GM12873 (cell line): Measurements from ENCODE around the gene PIK3R6.

Source experiments
- TF ChIP-seq, protein P1 (sequence below): IDR thresholded peaks from 2 replicates; pipeline ENCODE4 v1.5.1; 2012; ENCODE audit warnings: low read depth, mild to moderate bottlenecking, moderate library complexity, low read length, control low read depth; ENCODE audit not compliant: insufficient read depth; ENCODE audit errors: missing control alignments

PIK3R6 gene

DNA sequence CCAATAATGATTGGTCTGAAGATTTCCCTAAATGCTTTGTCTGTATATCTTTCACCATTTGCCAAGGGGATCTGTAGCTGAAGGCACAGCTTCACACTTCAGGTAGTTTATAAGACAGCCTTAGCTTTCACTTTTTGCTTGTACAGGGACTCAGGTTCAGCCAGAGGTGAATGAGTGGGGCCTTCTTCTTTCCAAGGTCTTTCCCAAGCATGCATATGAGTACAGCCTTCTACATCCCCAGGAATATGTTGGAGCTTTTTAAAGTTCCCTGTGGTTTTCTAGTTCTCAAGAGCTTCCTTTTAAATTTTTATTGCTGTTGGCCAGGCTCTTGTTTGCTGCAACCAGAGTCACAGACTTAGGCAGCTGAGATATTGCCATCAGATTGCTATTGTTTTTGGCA, 91.2 kb downstream of the PIK3R6 start:
- TF ChIP-seq, protein P1, sequence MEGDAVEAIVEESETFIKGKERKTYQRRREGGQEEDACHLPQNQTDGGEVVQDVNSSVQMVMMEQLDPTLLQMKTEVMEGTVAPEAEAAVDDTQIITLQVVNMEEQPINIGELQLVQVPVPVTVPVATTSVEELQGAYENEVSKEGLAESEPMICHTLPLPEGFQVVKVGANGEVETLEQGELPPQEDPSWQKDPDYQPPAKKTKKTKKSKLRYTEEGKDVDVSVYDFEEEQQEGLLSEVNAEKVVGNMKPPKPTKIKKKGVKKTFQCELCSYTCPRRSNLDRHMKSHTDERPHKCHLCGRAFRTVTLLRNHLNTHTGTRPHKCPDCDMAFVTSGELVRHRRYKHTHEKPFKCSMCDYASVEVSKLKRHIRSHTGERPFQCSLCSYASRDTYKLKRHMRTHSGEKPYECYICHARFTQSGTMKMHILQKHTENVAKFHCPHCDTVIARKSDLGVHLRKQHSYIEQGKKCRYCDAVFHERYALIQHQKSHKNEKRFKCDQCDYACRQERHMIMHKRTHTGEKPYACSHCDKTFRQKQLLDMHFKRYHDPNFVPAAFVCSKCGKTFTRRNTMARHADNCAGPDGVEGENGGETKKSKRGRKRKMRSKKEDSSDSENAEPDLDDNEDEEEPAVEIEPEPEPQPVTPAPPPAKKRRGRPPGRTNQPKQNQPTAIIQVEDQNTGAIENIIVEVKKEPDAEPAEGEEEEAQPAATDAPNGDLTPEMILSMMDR: no peak

DNA sequence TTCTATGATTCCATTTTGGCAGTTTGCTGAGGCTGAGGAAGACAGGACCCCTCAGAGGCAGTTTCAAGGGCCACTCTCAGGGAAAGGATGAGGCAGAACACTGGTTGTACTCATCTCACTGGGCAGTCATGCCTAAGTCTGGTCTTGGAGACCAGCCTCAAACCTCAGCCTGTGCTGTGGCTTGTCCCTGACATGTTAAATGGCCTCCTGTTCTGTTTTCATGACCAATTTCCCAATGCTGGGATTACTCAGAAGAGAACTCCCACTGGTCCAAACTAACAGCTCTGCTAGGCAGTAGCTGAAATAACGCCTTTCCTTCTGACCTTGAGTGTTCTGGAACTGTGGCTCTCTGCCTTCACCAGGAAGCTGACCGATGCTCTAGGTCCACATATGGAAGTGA, 100.7 kb downstream of the PIK3R6 start:
- TF ChIP-seq, protein P1: no peak

DNA sequence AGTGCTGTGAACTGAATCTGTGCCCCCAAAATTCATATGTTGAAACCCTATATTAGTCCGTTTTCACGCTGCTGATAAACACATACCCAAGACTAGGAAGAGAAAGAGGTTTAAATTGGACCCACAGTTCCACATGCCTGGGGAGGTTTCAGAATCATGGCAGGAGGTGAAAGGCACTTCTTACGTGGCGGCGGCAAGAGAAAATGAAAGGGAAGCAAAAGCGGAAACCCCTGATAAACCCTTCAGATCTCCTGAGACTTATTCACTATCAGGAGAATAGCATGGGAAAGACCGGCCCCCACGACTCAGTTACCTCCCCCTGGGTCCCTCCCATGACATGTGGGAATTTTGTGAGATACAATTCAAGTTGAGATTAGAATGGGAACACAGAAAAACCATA, 105.5 kb downstream of the PIK3R6 start:
- TF ChIP-seq, protein P1: no peak

DNA sequence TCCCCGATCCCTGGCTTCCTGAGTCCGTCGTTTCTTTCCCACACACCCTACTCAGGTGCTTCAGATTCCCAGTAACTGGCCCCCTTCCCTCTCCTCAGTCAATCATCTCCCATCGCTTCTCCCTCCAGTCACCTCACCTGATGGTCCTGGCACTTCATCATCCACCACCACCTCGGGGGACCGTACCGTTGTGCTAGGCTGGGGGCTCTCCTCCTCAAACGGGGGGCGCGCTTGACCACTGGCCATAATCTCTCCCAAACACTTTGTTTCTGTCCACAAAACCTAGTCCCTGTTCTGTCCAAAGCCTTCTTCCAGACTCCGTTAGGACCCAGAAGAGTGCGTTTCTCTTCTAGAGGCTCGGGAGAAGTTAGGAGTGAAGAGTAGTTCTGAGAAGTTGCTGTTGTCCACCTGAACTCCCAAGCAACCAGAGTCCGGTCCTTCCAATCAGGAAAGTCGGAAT, 109.3 kb downstream of the PIK3R6 start, which contains the start of gene SPDYE4:
Gene SPDYE4 (minus strand): TSS at position 410 of the 460 bp plus-strand sequence. CDS start 164 bp downstream, at position 246.
- TF ChIP-seq, protein P1: no peak

DNA sequence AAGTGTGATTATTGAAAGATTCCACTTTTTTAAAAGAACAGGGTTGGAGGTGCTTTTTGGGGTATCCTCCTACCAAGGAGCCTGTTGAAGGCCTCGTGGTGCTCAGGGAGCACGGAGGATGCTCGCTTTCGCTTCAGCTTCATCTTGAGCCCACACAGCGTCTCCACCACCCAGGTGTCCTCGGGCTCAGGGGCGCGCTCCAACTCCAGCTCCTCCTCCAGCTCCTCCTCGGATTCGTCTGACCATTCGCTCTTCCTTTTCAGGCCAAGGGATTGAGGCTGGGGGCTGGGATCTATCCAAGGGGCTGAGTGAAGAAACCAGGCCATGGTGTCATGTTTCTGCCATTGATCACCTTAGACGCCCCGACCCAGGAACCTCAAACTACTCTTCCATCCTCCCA, 110.3 kb downstream of the PIK3R6 start:
- TF ChIP-seq, protein P1: no peak

DNA sequence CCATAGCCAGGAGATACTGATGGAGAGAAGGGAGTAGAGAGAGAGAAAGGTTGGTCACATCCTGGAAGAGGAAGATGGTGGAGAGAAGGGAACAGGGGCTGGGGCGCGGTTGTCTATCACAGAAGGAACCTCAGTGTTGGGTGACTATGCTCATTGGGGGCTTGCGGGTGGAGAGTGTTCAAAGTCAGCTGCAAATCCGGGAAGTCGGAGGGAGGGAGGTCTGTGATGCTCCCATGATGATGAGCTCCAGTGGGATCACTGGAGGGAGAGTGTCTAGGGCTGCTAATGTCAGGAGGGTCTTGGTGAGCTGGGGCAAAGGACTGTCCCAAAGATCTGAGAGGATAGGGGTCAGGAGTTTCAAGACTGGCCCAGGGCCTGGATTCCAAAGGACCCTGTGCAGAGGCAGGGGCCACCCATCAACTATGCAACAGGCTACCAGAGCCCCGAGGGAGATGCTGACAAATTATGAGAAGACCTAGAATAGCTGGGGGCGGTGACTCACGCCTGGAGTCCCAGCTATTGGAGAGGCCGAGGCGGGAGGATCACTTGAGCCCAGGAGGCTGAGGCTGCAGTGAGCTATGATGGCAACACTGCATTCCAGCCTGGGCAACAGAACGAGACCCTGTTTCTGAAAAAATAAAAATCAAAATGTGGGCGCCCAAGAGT, 111.8 kb downstream of the PIK3R6 start:
- TF ChIP-seq, protein P1: no peak

DNA sequence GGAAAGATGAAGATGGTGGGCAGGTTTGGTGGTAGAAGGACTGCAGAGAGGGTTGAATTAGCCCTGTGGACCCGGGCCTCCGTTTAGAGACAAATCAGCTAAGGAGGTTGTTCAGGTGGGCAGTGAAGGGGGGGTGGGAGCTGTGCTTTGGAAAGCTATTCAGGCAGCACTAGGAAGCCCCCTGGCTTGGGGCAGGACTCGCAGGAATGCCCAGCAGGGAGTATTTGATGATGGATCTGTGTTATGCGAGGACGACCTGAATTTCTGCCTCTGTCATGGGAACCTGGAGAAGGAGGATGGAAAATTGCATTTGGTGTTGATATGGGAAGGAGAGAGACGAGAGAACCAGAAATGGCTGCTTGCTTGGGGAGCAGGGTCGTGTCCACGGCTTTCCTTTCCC, 112.6 kb downstream of the PIK3R6 start:
- TF ChIP-seq, protein P1: no peak
